Smooth muscle cell (in vitro differentiated cells): ENCODE results near the gene WDR1. TPM values are rescaled to one million over a fixed set of nuclear protein-coding genes. Genes with fewer than 3 reads are reported as not detected.

ENCODE experiments used
- DNase-seq: peaks from one replicate; lab custom pipeline; 2025; ENCODE audit not compliant: unreplicated experiment; lab: John Stamatoyannopoulos, UW
- H2AFZ ChIP-seq: fragments of 200-600 bp; sonication (generic); 2 replicates; pipeline ENCODE4 v1.6.0; 2016; ENCODE audit warnings: antibody characterized with exemption, low read depth, mild to moderate bottlenecking
- H3F3A ChIP-seq: fragments of 200-600 bp; sonication (generic); 2 replicates; pipeline ENCODE4 v1.6.0; 2017; ENCODE audit warnings: antibody characterized with exemption, low read depth
- H3K27ac ChIP-seq: fragments of 200-600 bp; sonication (generic); 2 replicates; pipeline ENCODE4 v1.5.1; 2016; ENCODE audit warnings: low read depth, mild to moderate bottlenecking
- H3K27me3 ChIP-seq: fragments of 200-600 bp; sonication (generic); 2 replicates; pipeline ENCODE4 v1.6.1; 2016; ENCODE audit warnings: low read depth, mild to moderate bottlenecking
- H3K36me3 ChIP-seq: fragments of 200-600 bp; sonication (generic); 2 replicates; pipeline ENCODE4 v1.5.1; 2016; ENCODE audit warnings: low read depth
- H3K4me1 ChIP-seq: fragments of 200-600 bp; sonication (generic); 2 replicates; pipeline ENCODE4 v1.5.1; 2016; ENCODE audit warnings: low read depth
- H3K4me2 ChIP-seq: fragments of 200-600 bp; sonication (generic); 2 replicates; pipeline ENCODE4 v1.6.0; 2016; ENCODE audit warnings: mild to moderate bottlenecking
- H3K4me3 ChIP-seq: fragments of 200-600 bp; sonication (generic); 2 replicates; pipeline ENCODE4 v1.5.1; 2016; ENCODE audit warnings: mild to moderate bottlenecking
- H3K79me2 ChIP-seq: fragments of 200-600 bp; sonication (generic); 2 replicates; pipeline ENCODE4 v1.6.0; 2016; ENCODE audit warnings: low read depth, mild to moderate bottlenecking
- H3K9ac ChIP-seq: fragments of 200-600 bp; sonication (generic); 2 replicates; pipeline ENCODE4 v1.6.0; 2016; ENCODE audit warnings: low read depth
- H3K9me3 ChIP-seq: fragments of 200-600 bp; sonication (generic); replicated peaks from 2 replicates; pipeline ENCODE4 v1.5.1; 2016; ENCODE audit warnings: low read depth
- H4K20me1 ChIP-seq: fragments of 200-600 bp; sonication (generic); 2 replicates; pipeline ENCODE4 v1.6.0; 2016; ENCODE audit warnings: low read depth
- CTCF ChIP-seq: fragments of 200-600 bp; sonication (generic); IDR thresholded peaks from 2 replicates; pipeline ENCODE4 v1.5.1; 2017; ENCODE audit warnings: borderline replicate concordance, mild to moderate bottlenecking, antibody characterized with exemption; ENCODE audit not compliant: insufficient read depth, poor library complexity, severe bottlenecking
- WGBS: methylation state at CpG from one replicate; pipeline ENCODE4 v1.1.7; 2016; ENCODE audit warnings: low lambda C conversion rate; 5-methylcytosine and 5-hydroxymethylcytosine counted together
- polyA plus RNA-seq: library from polyadenylated mRNA; unstranded; fragments of >200 nt; fragmentation: Nextera tagmentation; extraction: Ambion mirVana; gene quantifications from 2 replicates; pipeline ENCODE4 v1.2.1, GENCODE V29; 2016
- total RNA-seq: library from RNA; depleted of rRNA; stranded (reverse); fragments of >200 nt; gene quantifications from 2 replicates; pipeline ENCODE4 v1.2.3, GENCODE V29; 2014

The WDR1 gene
- total and polyA plus RNA-seq, 2 experiments from 2014 or later = 259 to 273 TPM

GRCh38 chr4:10162341-10163000, 45.9 kb upstream of the WDR1 start:
- Histone ChIP-seq H3K27me3 (no peaks in the 10 kb centered on the region), H3K4me1 (no peaks in the 10 kb centered on the region), H3K9me3 (no peaks in the 10 kb centered on the region), H3K27ac (no peak overlapping the region), H3K79me2 (no peaks in the 10 kb centered on the region), H3F3A (no peaks in the 10 kb centered on the region), H4K20me1 (no peaks in the 10 kb centered on the region), H2AFZ (no peak overlapping the region), H3K9ac (no peak overlapping the region), H3K4me3 (no peak overlapping the region), H3K36me3 (no peaks in the 10 kb centered on the region), H3K4me2 (no peak overlapping the region)
- TF ChIP-seq CTCF = no peak
- 91% methylated on average over 7 of the region's 7 CpGs for WGBS
- no peak for DNase-seq

GRCh38 chr4:10161840-10162239, 45.2 kb upstream of the WDR1 start:
- WGBS = 89% methylated on average over 6 of the region's 6 CpGs
- no peak overlapping the region for H3K9ac ChIP-seq
- no peak for TF ChIP-seq CTCF
- H3K27me3 ChIP-seq = no peaks in the 10 kb centered on the region
- no peaks in the 10 kb centered on the region for H3F3A ChIP-seq
- no peak overlapping the region for H3K4me3 ChIP-seq
- no peaks in the 10 kb centered on the region for H4K20me1 ChIP-seq
- DNase-seq = no peak
- no peaks in the 10 kb centered on the region for H3K79me2 ChIP-seq
- H3K4me1 ChIP-seq = no peaks in the 10 kb centered on the region
- H2AFZ ChIP-seq = no peak overlapping the region
- H3K36me3 ChIP-seq = no peaks in the 10 kb centered on the region
- no peaks in the 10 kb centered on the region for H3K9me3 ChIP-seq
- no peak overlapping the region for H3K27ac ChIP-seq
- no peak overlapping the region for H3K4me2 ChIP-seq

- H4K20me1 ChIP-seq = no peaks in the 10 kb centered on the region
- H3K36me3 ChIP-seq = no peaks in the 10 kb centered on the region
- no peak for TF ChIP-seq CTCF
- H3F3A ChIP-seq = no peaks in the 10 kb centered on the region
- 44% methylated on average over 3 of the region's 3 CpGs for WGBS
- H3K79me2 ChIP-seq = no peaks in the 10 kb centered on the region
- H3K9me3 ChIP-seq = no peaks in the 10 kb centered on the region
- H3K9ac ChIP-seq = no peak overlapping the region
- H3K27ac ChIP-seq = no peak overlapping the region
- H2AFZ ChIP-seq = no peak overlapping the region
- H3K4me1 ChIP-seq = no peaks in the 10 kb centered on the region
- H3K4me2 ChIP-seq = no peak overlapping the region
- no peak for DNase-seq
- H3K4me3 ChIP-seq = no peak overlapping the region
- H3K27me3 ChIP-seq = peaks cover under 1% of the 10 kb centered on the region
These were observed 44.5 kb upstream of the WDR1 start for GRCh38 chr4:10161146-10161545.

GRCh38 chr4:10160281-10160856, 43.8 kb upstream of the WDR1 start:
- H2AFZ ChIP-seq = no peak overlapping the region
- H3K36me3 ChIP-seq = no peaks in the 10 kb centered on the region
- no peaks in the 10 kb centered on the region for H3K9me3 ChIP-seq
- H3F3A ChIP-seq = no peaks in the 10 kb centered on the region
- no peak overlapping the region for H3K4me3 ChIP-seq
- WGBS = 63% methylated on average over 7 of the region's 7 CpGs
- no peak overlapping the region for H3K27ac ChIP-seq
- no peaks in the 10 kb centered on the region for H3K4me1 ChIP-seq
- no peak overlapping the region for H3K4me2 ChIP-seq
- peaks cover 9% of the 10 kb centered on the region for H3K27me3 ChIP-seq
- no peaks in the 10 kb centered on the region for H4K20me1 ChIP-seq
- H3K79me2 ChIP-seq = no peaks in the 10 kb centered on the region
- peak; percentile 51 for TF ChIP-seq CTCF
- no peak for DNase-seq
- no peak overlapping the region for H3K9ac ChIP-seq
